Measurements from ENCODE around the gene KNDC1.

The KNDC1 gene

DNA sequence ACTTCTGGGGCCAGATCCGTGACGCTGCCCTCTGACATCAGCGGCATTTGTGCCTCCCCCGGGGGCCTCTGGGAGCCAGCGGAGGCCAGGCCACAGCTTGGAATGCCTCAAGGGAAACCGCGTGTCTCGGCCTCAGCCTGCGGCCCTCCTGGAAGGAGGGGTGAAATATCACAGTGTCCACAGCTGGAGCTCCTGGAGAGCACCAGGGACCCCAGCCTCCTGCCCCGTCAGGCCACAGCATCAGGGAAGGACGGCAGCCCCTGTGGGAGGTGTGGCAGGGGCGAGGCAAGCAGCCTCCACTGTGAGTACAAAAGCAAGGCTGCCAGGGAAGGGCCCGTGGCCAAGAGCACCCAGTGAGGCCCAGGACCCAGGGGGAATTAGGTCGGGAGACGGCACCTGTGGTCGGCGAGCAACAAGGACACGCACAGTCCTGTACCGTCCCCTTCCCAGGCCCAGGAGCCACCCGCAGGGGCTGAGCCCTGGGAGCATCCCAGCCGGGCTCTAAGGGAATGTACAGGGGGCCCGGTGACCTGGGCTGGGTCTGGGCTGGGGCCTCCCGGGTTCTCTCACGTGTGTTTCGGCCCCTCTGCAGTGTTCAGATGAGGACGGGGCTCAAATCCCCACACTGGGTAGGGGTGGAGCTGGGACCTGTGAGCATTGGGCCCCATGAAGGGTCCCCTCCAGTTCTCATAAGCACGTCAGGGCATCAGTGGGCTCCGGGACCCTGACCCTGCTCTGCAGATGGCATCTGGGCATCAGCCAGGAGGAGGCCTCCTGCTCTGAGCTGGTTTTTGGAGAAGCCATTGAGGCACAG, 18.7 kb upstream of the KNDC1 start:
- DNase-seq (ENCODE audit: low spot score) = no peak

DNA sequence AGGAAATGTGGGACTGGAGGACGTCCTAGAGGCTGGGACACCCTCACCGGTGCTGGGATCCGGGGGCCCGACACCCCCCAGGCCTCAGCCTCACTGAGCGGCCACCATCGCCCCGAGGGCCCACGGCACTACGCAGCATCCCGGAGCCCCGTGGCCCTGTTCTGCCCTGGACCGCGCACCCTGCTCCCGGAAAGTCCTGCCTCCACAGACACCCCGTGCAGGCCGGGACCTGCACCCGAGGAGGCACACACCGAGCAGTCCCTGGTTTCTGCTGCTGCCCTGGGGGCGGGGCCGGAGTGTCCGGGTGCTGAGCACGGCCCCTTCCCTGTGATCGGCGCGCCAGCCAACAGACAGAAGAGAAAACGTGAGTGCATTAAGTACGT, 18.1 kb upstream of the KNDC1 start:
- no peak for DNase-seq (ENCODE audit: low spot score)

DNA sequence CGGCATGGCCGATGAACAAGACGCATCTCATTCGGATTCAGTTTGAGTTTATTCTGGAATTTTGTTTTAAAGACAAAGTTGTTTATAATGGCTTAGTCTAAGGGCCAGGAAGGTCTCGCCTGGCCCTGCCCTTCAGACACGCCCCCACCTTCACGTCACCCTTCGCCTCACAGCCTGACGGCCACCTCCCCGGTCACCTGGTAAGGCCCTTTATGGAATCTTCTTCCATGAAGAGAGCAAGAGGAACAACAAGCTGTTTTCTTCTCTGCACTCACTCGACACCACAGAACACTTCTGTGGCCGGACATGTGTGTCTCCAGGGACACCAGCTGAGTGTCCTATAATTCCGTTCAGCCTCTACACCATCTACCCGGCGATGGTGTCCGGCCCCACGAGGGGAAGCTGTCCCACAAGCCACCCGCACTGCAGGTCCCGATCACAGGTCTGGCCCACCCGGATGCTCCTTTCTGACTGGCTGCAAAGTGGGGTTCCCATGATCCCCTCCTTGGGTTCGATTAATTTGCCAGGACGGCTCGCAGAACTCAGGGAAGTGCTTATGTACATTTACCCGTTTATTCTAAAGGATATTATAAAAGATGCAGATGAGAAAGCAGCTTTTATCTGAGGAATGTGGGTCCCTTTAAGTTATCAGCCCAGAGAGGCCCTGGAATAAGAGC, 17.4 kb upstream of the KNDC1 start:
- peak; percentile 6 for DNase-seq (ENCODE audit: low spot score)

DNA sequence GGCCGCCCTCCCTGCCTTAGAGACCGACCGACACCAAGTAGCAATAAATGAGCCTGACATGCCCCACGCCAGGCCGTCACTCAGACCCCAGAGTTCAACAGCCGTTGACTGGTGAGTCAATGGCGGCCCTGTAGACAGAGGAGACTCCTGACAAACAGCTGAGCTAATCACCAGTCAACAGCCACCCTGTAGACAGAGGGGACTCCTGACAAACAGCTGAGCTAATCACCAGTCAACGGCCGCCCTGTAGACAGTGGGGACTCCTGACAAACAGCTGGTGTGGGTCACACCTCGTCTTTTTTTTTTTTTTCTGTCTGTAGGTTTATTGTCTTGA, 16.9 kb upstream of the KNDC1 start:
- DNase-seq (ENCODE audit: low spot score) = no peak

DNA sequence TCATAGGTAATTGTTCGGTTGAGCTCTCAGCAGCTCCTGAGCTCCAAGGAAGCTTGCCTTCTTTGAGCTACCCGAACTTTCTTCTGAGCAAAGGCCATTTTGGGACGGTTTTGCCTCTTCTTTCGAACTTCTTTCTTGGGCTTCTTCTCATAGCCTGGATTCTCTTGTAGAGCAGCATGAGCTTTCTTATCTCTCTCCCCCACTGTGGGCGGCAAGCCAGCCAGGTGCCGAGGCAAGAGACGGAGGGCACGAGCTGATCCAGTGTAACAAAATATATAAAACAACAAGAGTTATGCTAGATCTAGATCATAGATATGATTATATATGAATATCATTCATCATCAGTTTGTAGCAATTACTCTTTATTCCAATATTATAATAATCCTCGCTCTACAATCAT, 16.5 kb upstream of the KNDC1 start:
- no peak for DNase-seq (ENCODE audit: low spot score)

DNA sequence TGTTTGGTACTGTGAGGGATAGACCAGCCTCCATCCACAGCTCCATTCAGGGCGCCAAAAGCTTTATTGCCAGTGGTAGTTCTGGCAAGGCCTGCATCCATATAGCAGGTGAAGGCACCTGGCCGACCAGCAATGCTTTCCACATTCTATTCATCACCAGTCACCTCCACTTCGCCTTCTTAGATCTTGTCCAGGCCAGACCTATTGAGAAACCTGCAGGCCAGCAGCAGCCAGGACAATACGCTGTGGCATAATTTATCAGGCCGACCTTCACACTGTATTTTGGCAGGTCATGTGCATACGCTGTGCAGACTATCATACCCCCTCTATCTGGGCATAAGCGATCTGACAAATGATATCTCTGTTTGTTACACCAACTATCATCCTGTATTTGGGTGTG, 15.2 kb upstream of the KNDC1 start:
- no peak for DNase-seq (ENCODE audit: low spot score)

DNA sequence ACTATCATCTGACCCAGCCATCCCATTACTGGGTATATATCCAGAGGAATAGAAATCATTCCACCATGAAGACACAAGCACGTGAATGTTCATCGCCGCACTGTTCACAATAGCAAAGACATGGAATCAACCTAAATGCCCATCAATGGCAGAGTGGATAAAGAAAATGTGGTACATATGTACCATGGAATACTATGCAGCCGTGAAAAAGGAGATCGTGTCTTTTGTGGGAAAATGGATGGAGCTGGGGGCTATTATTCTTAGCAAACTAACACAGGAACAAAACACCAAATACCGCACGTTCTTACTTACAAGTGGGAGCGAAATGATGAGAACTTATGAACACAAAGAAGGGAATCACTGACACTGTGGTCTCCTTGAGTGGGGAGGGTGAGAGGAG, 9.8 kb upstream of the KNDC1 start:
- DNase-seq (ENCODE audit: low spot score) = no peak

DNA sequence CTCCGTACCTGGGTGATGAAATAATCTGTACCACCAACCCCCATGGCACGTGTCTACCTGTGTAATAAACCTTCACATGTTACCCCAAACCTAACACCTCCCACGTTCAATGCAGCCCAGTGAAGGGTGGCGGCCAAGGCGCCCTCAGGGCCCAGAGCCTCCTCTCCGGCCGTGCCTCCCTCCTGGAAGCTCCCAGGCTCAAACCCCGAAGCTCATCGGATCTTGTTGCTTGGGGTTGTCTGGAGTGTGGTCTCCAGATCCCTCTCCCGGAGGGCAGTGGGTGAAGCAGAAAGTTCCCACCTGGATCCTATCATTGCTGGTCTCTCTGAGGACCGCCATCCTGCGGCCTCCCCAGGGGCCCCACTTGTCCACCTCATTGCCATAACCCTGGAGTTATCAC, 9.4 kb upstream of the KNDC1 start:
- DNase-seq (ENCODE audit: low spot score) = peak; percentile 1

DNA sequence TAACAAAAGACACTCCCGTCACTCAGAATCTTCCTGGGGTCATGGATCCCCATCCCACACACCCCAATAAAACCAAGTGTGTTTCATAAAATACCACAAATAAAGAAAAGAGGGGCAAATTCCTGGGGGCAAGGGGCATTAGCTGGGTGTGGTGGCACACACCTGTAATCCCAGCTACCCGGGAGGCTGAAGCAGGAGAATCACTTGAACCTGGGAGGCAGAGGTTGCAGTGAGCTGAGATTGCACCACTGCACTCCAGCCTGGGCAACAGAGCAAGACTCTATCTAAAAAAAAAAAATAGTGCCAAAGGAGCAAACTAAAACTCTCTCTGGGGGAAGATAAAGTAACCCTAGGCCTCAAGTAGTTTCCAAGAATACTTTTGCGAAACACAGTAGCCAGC, 8.9 kb upstream of the KNDC1 start:
- DNase-seq (ENCODE audit: low spot score) = peak; percentile 1

DNA sequence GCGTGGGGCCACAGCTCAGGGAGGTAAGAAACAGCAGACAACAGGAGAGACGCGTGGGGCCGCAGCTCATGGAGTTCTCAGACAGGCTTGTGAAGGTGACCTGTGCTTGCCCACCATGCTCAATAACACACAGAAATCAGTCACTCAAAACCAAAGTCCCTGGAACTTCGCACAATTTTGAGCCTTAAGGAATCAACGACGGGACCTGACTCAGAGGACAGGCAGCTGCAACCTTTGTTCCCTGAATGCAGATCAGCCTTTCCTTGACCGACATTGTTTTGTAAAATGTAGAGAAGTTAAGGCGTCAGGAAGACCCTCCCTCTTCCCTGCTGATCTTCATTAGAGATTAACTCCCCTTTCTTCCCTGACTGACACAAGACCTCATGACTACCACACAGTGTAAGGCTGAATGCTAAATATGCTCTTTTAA, 8.5 kb upstream of the KNDC1 start:
- DNase-seq (ENCODE audit: low spot score) = peak; percentile 69

DNA sequence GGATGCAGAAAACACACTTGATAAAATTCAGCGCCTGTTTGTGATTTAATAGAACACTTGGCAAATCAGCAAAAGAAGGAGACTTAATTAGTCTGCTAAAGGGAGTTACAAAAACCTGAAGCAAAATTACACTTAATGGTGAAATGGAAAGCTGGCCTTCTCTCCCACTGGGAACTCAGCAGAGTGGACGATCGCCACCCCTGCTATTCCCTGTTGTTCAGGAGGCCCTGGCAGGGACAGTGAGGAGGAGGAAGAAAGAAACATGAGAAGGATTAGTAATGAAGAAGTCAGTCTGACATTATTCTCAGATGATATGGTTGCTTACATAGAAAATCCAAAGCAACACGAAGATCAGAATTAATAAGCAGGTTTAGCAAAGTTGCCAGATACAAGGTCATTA, 5.6 kb upstream of the KNDC1 start:
- DNase-seq (ENCODE audit: low spot score) = no peak

DNA sequence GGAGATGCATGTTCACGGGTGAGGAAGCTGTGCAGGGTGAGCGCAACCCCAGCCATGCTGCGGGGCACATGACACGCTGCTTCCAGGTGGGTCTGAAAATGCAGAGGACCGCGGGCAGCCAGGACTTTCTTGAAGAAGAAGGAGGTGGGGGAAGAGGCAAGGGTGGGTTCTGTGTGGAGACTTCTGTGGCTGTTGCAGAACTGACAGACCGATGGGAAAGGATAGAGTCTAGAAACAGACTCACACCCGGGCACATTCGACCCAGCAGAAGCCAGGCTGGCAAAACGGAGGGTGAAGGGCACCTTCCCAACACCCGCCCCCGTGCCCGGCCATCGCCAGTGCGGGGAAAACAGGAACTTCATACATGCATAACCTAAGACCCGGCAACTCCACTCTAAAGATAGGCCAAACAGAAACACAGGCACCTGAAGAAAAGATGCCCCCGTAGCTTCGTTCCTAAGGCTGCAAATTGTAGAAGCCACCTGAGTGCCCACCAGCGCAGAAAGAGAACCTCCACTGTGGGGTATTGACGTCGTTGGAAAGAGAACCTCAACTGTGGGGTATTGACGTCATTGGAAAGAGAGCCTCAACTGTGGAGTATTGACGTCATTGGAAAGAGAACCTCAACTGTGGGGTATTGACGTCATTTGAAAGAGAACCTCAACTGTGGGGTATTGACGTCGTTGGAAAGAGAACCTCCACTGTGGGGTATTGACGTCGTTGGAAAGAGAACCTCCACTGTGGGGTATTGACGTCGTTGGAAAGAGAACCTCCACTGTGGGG, 4.8 kb upstream of the KNDC1 start:
- DNase-seq (ENCODE audit: low spot score) = peak; percentile 1

DNA sequence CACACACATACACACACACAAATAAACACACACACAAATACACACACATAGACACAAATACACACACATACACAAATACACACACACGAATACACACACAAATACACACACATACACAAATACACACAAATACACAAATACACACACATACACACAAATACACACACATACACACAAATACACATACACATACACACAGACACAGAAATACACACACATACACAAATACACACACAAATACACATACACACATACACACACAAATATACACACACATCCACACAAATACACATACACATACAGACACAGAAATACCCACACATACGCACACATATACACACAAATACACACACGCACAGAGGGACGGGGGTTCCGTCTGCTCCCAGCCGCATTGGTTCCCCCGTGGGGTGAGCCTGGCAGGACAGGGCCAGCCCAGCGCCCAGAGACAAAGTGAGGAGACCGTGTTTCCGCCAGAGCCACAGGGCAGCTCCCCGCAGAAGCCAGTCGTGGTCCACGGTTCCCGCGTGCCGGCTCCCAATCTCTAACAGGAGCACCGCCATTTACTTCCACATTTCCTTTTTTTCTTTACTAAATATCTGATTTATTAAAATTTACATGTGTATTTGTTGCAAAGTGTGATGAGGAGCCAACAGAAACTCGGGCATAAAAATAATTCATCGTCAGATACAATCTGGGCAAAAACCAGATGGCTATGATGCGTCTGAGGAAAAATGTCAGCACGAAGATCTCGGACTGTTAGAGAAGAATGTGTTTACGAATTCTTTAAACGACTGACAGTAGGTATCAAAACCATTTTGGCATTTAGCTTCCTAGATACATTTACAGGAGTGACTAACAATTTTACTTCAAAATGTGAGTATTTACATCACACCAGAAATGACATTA, 3.1 kb upstream of the KNDC1 start:
- peak; percentile 1 for DNase-seq (ENCODE audit: low spot score)

DNA sequence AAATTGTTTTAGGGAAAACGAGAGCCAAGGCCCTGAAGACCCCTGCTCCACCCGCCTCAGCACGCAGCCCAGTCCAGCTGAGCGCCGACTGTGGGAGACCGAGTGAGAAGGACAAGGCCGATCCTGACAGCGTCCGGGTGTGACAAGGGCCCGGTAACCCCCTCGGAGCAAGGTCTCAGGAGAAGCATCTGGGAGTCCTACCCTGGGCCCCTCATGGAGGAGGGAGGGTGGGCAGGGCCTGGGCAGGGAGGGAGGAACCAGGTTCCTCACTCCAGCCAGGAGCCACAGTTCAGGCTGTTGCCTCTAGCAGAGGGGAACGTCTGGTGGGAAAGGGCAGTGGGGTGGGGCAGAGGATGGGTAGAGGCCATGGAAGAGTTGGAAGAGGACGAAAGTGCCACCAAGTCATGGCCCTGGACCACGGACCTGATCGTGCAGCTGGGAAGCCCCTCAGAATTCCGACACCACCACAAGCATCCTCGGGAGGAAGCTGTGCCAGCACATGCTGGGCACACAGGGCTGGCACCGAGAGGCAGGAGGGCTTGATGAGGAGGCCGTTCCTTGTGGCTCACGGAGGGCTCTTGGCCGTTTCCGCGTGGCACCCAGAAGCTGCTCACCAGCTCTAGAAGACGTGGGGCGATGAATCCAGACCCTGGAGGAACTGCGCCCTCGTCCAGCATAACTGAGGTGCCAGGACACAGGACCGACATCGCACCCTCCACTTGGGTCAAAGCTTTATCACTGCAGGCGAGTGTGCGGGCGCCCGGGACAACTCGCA, 2.2 kb upstream of the KNDC1 start:
- DNase-seq (ENCODE audit: low spot score) = peak; percentile 16

DNA sequence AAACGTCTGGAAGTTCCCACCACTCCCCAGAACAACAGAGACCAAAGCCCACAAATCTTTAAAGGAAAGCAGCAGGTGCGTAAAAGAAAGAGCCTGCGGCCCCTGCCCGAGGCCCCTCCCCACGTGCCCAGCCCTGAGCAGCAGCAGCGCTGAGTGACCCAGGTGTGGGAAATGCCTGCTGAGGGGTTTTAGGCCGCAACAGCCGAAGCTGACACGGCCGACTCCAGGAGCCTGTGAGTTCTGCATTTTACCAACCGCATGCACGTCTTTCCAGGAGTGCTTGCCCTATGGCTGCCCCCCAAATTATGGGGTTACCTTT, 1.6 kb upstream of the KNDC1 start:
- DNase-seq (ENCODE audit: low spot score) = peak; percentile 19

DNA sequence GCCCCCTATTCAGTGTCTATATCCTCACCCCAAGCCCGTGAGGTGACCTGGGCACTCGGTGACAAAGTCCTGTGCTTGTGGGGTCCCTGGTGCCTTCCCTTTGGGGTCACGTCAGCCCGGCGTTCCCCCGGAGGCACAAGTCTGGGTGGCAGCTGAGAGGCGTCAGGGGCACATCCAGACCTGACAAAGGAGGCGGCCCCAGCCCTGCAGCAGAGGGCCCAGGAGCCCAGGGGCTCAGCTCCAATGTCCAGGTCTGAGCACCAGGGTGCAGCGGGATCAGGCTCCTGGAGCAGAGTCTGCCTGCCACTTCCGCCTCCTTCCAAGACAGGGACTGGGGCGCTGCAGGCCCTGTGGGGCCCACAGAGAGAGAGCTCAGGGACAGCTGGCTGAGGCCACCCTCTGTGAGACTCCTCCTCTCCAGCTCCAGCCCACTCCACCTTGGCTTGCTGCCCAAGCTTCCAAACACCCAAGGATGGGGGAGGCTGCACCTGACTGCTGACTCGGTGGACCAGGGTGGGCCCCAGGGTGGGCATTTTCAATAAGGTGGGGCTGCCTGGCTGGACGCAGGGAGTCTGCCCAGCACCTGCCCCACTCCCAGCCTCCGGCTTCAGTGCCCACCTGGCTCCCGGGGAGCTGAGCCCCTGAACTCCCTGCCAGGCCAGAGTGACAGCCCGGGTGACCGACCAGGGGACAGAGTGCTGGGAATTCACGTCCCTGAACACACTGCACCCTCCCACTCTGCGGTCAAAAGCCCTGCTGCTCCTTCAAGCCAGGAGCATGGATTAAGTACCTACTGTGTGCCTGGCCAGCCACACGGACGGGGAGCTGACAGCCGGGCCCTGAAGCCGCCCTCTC, 1.0 kb upstream of the KNDC1 start:
- DNase-seq (ENCODE audit: low spot score) = peak; percentile 58

DNA sequence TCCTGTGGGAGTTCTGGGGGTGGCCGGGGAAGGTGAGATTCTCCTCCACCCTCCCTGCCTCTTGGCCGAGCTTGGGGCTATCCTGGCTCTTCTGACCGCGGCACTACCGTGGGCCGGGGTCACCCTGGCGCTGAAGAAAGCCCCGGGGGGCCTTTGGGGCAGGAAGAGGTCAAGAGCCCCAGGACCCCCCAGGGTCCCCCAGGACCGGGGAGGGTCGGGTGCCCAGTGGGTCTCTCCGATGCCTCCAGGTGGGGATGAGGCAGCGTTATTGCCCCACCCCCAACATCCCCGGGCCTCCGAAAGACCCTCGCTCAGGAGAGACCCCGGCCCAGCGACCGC, 439 bp upstream of the KNDC1 start:
- no peak for DNase-seq (ENCODE audit: low spot score)

DNA sequence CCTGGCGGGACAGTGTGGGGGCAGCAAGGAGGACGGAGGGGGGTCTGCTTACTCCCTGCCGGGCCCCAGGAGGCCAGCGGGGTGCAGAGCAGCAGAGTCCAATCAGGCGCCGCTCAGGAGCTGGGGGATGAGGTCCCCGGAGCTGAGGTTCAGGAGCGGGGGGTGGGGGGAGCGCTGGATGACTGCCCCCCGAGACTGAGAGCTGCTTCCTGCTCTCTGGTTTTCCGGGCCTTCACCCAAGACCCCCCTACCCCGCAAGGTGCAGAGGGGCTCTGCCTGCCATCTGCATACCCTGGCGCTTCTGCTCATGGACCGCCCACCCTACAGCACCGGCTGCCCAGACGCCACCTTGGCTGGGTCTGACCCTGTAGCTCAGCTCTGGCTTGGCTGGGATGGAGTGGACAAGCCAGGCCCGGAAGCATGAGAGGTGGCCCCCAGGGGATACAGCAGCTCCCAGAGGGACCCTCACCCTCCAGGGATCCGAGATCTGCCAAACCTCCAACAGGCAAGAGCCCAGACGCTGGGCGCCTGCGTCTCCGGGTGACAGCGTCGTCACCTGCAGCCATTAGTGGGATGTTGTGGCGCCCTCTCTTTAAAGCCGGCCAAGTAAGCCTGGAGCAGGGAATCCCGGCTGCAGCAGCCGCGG, 930 bp downstream of the KNDC1 start:
- no peak for DNase-seq (ENCODE audit: low spot score)

DNA sequence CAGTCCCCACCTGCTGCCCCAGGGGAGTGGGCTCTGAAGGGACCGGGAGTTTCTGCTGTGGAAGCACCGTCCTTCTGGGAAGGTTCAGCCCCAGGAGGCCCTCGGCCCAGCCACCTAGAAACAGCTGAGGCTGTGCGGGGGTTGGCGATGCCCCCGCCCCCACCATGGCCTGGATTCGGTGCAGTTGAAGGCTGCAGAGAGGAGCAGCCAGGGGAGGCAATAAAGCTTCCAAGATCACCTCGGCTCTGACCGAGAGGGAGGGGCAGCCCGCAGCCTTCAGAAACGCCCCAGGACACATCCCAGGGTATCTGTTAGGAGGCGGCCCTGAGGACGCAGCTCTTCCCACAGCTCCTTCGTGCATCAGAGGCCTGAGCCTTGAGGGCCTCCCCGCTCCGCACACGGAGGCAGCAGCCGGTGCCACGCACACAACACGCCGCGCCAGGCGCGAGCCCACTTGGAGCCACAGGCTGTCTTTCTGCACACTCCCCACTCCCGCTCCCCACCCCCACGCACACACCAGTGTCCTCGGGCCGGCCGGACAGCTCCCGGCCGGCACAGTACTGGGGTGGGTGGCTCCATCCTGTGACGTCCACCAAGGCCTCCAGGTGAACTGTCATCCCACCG, 1.6 kb downstream of the KNDC1 start:
- no peak for DNase-seq (ENCODE audit: low spot score)
